ENCODE measurements around the gene TROAP. TPM values are rescaled to one million over a fixed set of nuclear protein-coding genes. Genes with fewer than 3 reads are reported as not detected.
A peak's percentile ranks its signal among the peaks of the same experiment; 100 is the strongest.

Gene TROAP
- total RNA-seq, 4 donors from 2014 or later, result 8.0 to 28.1 (median 10.2) TPM

DNA sequence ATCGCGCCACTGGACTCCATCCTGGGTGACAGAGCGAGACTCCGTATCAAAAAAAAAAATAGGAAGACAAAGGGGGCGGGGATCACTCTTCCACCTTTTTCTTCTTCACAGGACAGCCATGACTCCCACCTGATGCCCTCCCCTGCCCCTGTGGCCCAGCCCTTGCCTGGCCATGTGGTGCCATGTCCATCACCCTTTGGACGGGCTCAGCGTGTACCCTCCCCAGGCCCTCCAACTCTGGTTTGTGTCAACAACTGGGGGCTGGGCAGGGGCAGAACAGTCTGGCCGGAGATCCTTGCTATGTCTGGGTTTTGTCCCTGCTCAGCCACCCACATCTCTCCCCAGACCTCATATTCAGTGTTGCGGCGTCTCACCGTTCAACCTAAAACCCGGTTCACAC lies 5.8 kb downstream of the TROAP start:
- DNase-seq, result no peak
- H3K27ac ChIP-seq, result no peak overlapping the region
- H3K27me3 ChIP-seq, result peaks cover 0 to 3% of the 10 kb centered on the region in 2 donors
- peaks cover 0 to 14% (median 0%) of the 10 kb centered on the region in 4 donors for H3K4me1 ChIP-seq
- no peaks in the 10 kb centered on the region for H3K9me3 ChIP-seq
- H3K4me3 ChIP-seq, result no peak overlapping the region
- TF ChIP-seq, protein P1, sequence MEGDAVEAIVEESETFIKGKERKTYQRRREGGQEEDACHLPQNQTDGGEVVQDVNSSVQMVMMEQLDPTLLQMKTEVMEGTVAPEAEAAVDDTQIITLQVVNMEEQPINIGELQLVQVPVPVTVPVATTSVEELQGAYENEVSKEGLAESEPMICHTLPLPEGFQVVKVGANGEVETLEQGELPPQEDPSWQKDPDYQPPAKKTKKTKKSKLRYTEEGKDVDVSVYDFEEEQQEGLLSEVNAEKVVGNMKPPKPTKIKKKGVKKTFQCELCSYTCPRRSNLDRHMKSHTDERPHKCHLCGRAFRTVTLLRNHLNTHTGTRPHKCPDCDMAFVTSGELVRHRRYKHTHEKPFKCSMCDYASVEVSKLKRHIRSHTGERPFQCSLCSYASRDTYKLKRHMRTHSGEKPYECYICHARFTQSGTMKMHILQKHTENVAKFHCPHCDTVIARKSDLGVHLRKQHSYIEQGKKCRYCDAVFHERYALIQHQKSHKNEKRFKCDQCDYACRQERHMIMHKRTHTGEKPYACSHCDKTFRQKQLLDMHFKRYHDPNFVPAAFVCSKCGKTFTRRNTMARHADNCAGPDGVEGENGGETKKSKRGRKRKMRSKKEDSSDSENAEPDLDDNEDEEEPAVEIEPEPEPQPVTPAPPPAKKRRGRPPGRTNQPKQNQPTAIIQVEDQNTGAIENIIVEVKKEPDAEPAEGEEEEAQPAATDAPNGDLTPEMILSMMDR (IDR thresholded peaks at IDR 0.05), result no peak
- no peak for TF ChIP-seq POLR2A (IDR thresholded peaks at IDR 0.05)
- H3K36me3 ChIP-seq, result no peaks in the 10 kb centered on the region

DNA sequence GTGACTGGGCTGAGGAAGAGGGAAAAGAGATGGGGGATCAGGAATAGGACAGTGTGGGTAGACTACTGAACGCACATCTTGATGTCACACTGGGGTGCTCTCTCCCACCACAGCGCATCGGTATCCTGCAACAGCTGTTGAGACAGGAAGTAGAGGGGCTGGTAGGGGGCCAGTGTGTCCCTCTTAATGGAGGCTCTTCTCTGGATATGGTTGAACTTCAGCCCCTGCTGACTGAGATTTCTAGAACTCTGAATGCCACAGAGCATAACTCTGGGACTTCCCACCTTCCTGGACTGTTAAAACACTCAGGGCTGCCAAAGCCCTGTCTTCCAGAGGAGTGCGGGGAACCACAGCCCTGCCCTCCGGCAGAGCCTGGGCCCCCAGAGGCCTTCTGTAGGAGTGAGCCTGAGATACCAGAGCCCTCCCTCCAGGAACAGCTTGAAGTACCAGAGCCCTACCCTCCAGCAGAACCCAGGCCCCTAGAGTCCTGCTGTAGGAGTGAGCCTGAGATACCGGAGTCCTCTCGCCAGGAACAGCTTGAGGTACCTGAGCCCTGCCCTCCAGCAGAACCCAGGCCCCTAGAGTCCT lies 7.1 kb downstream of the TROAP start:
- H3K36me3 ChIP-seq, result no peaks in the 10 kb centered on the region
- no peak overlapping the region for H3K27ac ChIP-seq
- TF ChIP-seq, protein P1 (IDR thresholded peaks at IDR 0.05), result no peak
- no peak for TF ChIP-seq POLR2A (IDR thresholded peaks at IDR 0.05)
- no peaks in the 10 kb centered on the region for H3K9me3 ChIP-seq
- H3K4me1 ChIP-seq, result peaks cover 0 to 11% (median 0%) of the 10 kb centered on the region in 4 donors
- DNase-seq, result no peak
- H3K4me3 ChIP-seq, result no peak overlapping the region
- peaks cover 0 to 10% of the 10 kb centered on the region in 2 donors for H3K27me3 ChIP-seq

DNA sequence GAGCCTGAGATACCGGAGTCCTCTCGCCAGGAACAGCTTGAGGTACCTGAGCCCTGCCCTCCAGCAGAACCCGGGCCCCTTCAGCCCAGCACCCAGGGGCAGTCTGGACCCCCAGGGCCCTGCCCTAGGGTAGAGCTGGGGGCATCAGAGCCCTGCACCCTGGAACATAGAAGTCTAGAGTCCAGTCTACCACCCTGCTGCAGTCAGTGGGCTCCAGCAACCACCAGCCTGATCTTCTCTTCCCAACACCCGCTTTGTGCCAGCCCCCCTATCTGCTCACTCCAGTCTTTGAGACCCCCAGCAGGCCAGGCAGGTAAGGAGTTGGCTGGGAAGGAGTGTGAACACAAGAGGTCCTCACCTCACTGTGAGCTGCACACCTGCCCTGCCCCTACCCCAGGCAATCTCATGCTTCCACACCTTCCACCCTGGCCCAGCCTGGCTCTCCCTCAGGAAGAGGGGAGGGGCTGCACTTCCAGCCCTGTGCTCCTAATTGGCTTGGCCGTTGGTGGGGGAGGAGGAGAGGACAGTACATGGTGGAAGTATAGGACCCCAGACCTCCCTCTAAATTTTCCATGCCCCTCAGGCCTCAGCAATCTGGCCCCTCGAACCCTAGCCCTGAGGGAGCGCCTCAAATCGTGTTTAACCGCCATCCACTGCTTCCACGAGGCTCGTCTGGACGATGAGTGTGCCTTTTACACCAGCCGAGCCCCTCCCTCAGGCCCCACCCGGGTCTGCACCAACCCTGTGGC lies 7.8 kb downstream of the TROAP start:
- Histone ChIP-seq H3K4me3 (no peak overlapping the region), H3K27ac (no peak overlapping the region), H3K4me1 (peaks cover 0 to 11% (median 0%) of the 10 kb centered on the region in 4 donors), H3K36me3 (no peaks in the 10 kb centered on the region), H3K9me3 (no peaks in the 10 kb centered on the region), H3K27me3 (peaks cover 0 to 17% of the 10 kb centered on the region in 2 donors)
- no peak for TF ChIP-seq POLR2A (IDR thresholded peaks at IDR 0.05)
- TF ChIP-seq, protein P1 (IDR thresholded peaks at IDR 0.05), result no peak
- no peak for DNase-seq

DNA sequence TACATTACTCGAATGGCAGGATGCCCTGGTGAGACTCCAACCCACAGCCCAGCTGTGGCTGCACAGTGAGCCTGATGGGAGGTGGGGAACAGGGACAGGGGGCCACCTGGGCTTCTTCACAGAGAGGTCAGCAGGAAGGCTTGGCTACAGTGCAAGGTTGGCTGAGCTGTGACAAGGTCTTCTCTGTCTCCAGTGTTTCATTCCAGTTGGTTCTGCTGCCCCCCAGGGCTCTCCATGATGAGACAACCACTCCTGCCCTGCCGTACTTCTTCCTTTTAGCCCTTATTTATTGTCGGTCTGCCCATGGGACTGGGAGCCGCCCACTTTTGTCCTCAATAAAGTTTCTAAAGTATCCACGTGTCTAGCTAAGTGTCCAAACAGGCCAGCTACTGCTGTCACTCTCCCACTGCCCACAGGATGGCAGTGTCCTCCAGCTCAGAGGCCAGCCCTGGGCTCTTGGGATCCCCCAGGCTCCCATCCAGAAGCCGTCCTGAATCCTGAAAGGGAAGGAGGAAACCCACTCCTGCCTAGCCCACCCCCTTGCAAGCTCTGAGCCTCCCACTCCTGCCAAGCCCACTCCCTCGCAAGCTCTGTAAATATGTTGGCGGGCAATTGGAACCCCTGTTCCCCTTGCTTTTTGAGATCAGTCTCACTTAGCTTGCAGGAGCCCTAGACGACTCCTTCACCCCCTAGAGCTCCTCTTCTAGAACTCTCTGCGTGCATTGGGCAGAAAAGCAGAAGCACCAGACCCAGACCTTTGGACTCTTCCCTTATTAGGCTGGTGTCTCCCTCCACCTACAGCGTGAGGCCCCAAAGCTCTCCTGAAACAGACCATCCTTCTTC lies 8.5 kb downstream of the TROAP start:
- TF ChIP-seq POLR2A (IDR thresholded peaks at IDR 0.05), result no peak
- TF ChIP-seq, protein P1 (IDR thresholded peaks at IDR 0.05), result peak in 5 of 6 experiments; percentile 18 to 86 (median 75)
- peak in 2 of 3 donors; percentile 71 to 77 for DNase-seq
- H3K9me3 ChIP-seq, result no peaks in the 10 kb centered on the region
- H3K36me3 ChIP-seq, result no peaks in the 10 kb centered on the region
- no peak overlapping the region for H3K27ac ChIP-seq
- no peak overlapping the region for H3K4me3 ChIP-seq
- peaks cover 0 to 17% (median 2%) of the 10 kb centered on the region in 4 donors for H3K4me1 ChIP-seq
- H3K27me3 ChIP-seq, result peaks cover 3 to 25% of the 10 kb centered on the region in 2 donors

DNA sequence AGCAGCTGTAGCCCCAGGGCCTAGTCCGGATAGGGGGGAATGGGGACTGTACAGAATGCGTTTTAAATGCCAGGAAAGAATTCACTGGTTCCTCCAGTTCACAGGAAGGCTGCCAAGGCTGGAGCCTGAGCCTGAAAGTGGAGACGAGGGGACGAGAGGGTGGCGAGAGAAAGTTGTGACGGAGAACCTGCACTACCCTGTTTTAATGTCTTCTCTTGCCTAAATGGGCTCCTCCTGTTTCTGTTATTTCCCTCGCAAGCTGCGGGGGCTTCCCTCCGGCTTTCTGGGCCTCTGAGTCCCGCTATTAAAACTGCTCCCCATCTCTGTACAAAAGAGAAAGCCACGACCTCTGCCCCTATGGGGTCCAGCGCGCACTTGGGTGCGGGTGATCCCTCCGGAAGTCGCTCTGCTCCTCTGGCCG lies 9.4 kb downstream of the TROAP start:
- Histone ChIP-seq H3K4me1 (peaks cover 0 to 25% (median 10%) of the 10 kb centered on the region in 4 donors), H3K9me3 (no peaks in the 10 kb centered on the region), H3K27ac (no peak overlapping the region), H3K36me3 (no peaks in the 10 kb centered on the region), H3K27me3 (peaks cover 5 to 29% of the 10 kb centered on the region in 2 donors), H3K4me3 (no peak overlapping the region)
- TF ChIP-seq, protein P1 (IDR thresholded peaks at IDR 0.05), result no peak
- TF ChIP-seq POLR2A (IDR thresholded peaks at IDR 0.05), result no peak
- no peak for DNase-seq
